ENCODE measurements around the gene ADAMTS10. TPM values are rescaled to one million over a fixed set of nuclear protein-coding genes. Genes with fewer than 3 reads are reported as not detected.

The ADAMTS10 gene
- not detected for polyA plus RNA-seq

- peak within 1 kb of the TSS in 1 of 3 donors; percentile 82 for H3K27ac Mint-ChIP-seq
- H3K27me3 Mint-ChIP-seq = peaks cover 34% of the 10 kb centered on the region
- H3K36me3 Mint-ChIP-seq = peaks cover 3% of the 10 kb centered on the region
- peaks cover 0 to 2% (median 0%) of the 10 kb centered on the region in 3 donors for H3K9me3 Mint-ChIP-seq
- H3K4me1 Mint-ChIP-seq = peaks cover 6 to 15% (median 14%) of the 10 kb centered on the region in 3 donors
- H3K4me3 Mint-ChIP-seq = peak within 1 kb of the TSS in 3 of 4 donors; percentile 66 to 91 (median 79)
Observed at GRCh38 chr19:8610041-8610935, at the start of gene ADAMTS10. TSS of gene ADAMTS10 (minus strand) at chr19:8610715. CDS start at chr19:8605710, 5,005 bp downstream.

GRCh38 chr19:8659905-8660304 is 49.4 kb upstream of the ADAMTS10 start:
- Mint-ChIP-seq H3K4me1 (peaks cover 2 to 15% (median 14%) of the 10 kb centered on the region in 3 donors), H3K4me3 (no peak overlapping the region), H3K27me3 (peaks cover 3% of the 10 kb centered on the region), H3K9me3 (no peaks in the 10 kb centered on the region), H3K27ac (no peak overlapping the region), H3K36me3 (no peaks in the 10 kb centered on the region)

- H3K4me3 Mint-ChIP-seq = no peak overlapping the region
- no peaks in the 10 kb centered on the region for H3K9me3 Mint-ChIP-seq
- no peak overlapping the region for H3K27ac Mint-ChIP-seq
- peaks cover 7% of the 10 kb centered on the region for H3K27me3 Mint-ChIP-seq
- H3K4me1 Mint-ChIP-seq = peaks cover 5 to 12% (median 8%) of the 10 kb centered on the region in 3 donors
- no peaks in the 10 kb centered on the region for H3K36me3 Mint-ChIP-seq
Observed at GRCh38 chr19:8657869-8658268, 47.4 kb upstream of the ADAMTS10 start.

GRCh38 chr19:8655340-8655709 is 44.8 kb upstream of the ADAMTS10 start:
- peak overlapping the region in 2 of 4 donors; percentile 67 to 87 for H3K4me3 Mint-ChIP-seq
- H3K4me1 Mint-ChIP-seq = peaks cover 5 to 9% (median 8%) of the 10 kb centered on the region in 3 donors
- peaks cover 6% of the 10 kb centered on the region for H3K27me3 Mint-ChIP-seq
- H3K9me3 Mint-ChIP-seq = no peaks in the 10 kb centered on the region
- peak overlapping the region in 1 of 3 donors; percentile 39 for H3K27ac Mint-ChIP-seq
- H3K36me3 Mint-ChIP-seq = no peaks in the 10 kb centered on the region

- Mint-ChIP-seq H3K27ac (peak overlapping the region in 1 of 3 donors; percentile 39), H3K9me3 (no peaks in the 10 kb centered on the region), H3K4me3 (peak overlapping the region in 2 of 4 donors; percentile 81 to 87), H3K4me1 (peaks cover 5 to 9% (median 8%) of the 10 kb centered on the region in 3 donors), H3K36me3 (no peaks in the 10 kb centered on the region), H3K27me3 (peaks cover 6% of the 10 kb centered on the region)
Observed at GRCh38 chr19:8654591-8655339, 44.2 kb upstream of the ADAMTS10 start.

- H3K4me3 Mint-ChIP-seq = no peak overlapping the region
- H3K27me3 Mint-ChIP-seq = peaks cover 16% of the 10 kb centered on the region
- no peaks in the 10 kb centered on the region for H3K36me3 Mint-ChIP-seq
- peaks cover 0 to 2% (median 0%) of the 10 kb centered on the region in 3 donors for H3K4me1 Mint-ChIP-seq
- H3K27ac Mint-ChIP-seq = no peak overlapping the region
- no peaks in the 10 kb centered on the region for H3K9me3 Mint-ChIP-seq
Observed at GRCh38 chr19:8648240-8648639, 37.7 kb upstream of the ADAMTS10 start.

- Mint-ChIP-seq H3K36me3 (no peaks in the 10 kb centered on the region), H3K27me3 (peaks cover 19% of the 10 kb centered on the region), H3K4me3 (no peak overlapping the region), H3K4me1 (peaks cover 0 to 2% (median 0%) of the 10 kb centered on the region in 3 donors), H3K9me3 (peaks cover 0 to 6% (median 2%) of the 10 kb centered on the region in 3 donors), H3K27ac (no peak overlapping the region)
Observed at GRCh38 chr19:8643860-8644653, 33.5 kb upstream of the ADAMTS10 start.

- Mint-ChIP-seq H3K27me3 (peaks cover 22% of the 10 kb centered on the region), H3K9me3 (peaks cover 0 to 6% (median 2%) of the 10 kb centered on the region in 3 donors), H3K4me1 (peaks cover 0 to 2% (median 2%) of the 10 kb centered on the region in 3 donors), H3K36me3 (no peaks in the 10 kb centered on the region), H3K4me3 (no peak overlapping the region), H3K27ac (no peak overlapping the region)
Observed at GRCh38 chr19:8642561-8642960, 32.0 kb upstream of the ADAMTS10 start.

GRCh38 chr19:8641908-8642547 is 31.5 kb upstream of the ADAMTS10 start:
- Mint-ChIP-seq H3K9me3 (peaks cover 0 to 6% (median 2%) of the 10 kb centered on the region in 3 donors), H3K36me3 (no peaks in the 10 kb centered on the region), H3K4me1 (peaks cover 0 to 2% (median 2%) of the 10 kb centered on the region in 3 donors), H3K4me3 (no peak overlapping the region), H3K27ac (no peak overlapping the region), H3K27me3 (peaks cover 22% of the 10 kb centered on the region)

GRCh38 chr19:8641221-8641907 is 30.8 kb upstream of the ADAMTS10 start:
- Mint-ChIP-seq H3K9me3 (peaks cover 0 to 6% (median 2%) of the 10 kb centered on the region in 3 donors), H3K27ac (no peak overlapping the region), H3K4me1 (peaks cover 0 to 2% (median 2%) of the 10 kb centered on the region in 3 donors), H3K36me3 (no peaks in the 10 kb centered on the region), H3K27me3 (peaks cover 17% of the 10 kb centered on the region), H3K4me3 (no peak overlapping the region)

- H3K27me3 Mint-ChIP-seq = peaks cover 15% of the 10 kb centered on the region
- no peak overlapping the region for H3K4me3 Mint-ChIP-seq
Observed at GRCh38 chr19:8640402-8641004, 30.0 kb upstream of the ADAMTS10 start.

GRCh38 chr19:8639821-8640401 is 29.4 kb upstream of the ADAMTS10 start:
- H3K9me3 Mint-ChIP-seq = peaks cover 0 to 6% (median 2%) of the 10 kb centered on the region in 3 donors
- no peak overlapping the region for H3K27ac Mint-ChIP-seq
- H3K27me3 Mint-ChIP-seq = peaks cover 18% of the 10 kb centered on the region
- peaks cover 0 to 2% (median 0%) of the 10 kb centered on the region in 3 donors for H3K4me1 Mint-ChIP-seq
- no peak overlapping the region for H3K4me3 Mint-ChIP-seq
- no peaks in the 10 kb centered on the region for H3K36me3 Mint-ChIP-seq

More at GRCh38 chr19:8640402-8641004, 30.0 kb upstream of the ADAMTS10 start:
- H3K9me3 Mint-ChIP-seq = peaks cover 0 to 6% (median 2%) of the 10 kb centered on the region in 3 donors
- no peak overlapping the region for H3K27ac Mint-ChIP-seq
- H3K36me3 Mint-ChIP-seq = no peaks in the 10 kb centered on the region
- peaks cover 0 to 2% (median under 1%) of the 10 kb centered on the region in 3 donors for H3K4me1 Mint-ChIP-seq

GRCh38 chr19:8638078-8638619 is 27.6 kb upstream of the ADAMTS10 start:
- no peaks in the 10 kb centered on the region for H3K36me3 Mint-ChIP-seq
- peaks cover 0 to 2% (median 1%) of the 10 kb centered on the region in 3 donors for H3K4me1 Mint-ChIP-seq
- H3K27ac Mint-ChIP-seq = no peak overlapping the region
- no peak overlapping the region for H3K4me3 Mint-ChIP-seq
- peaks cover 20% of the 10 kb centered on the region for H3K27me3 Mint-ChIP-seq
- peaks cover 0 to 6% (median 2%) of the 10 kb centered on the region in 3 donors for H3K9me3 Mint-ChIP-seq

Data from IgD-negative memory B cell (primary cell).